ACC112 (cell line): ENCODE results near the gene TADA1.
"Not testable (repeated sequence)": the region's sequence is repeated elsewhere in the genome, so short reads cannot be mapped to it uniquely, and the experiment has no call there.

ENCODE experiments used
- H2AFZ ChIP-seq: fragments of 200-600 bp; sonication (generic); one replicate; pipeline ENCODE4 v1.6.0; 2017; ENCODE audit warnings: antibody characterized with exemption, low read length; ENCODE audit not compliant: unreplicated experiment
- H3K27ac ChIP-seq: fragments of 200-600 bp; sonication (generic); 2 replicates; pipeline ENCODE4 v1.5.1; 2014; ENCODE audit warnings: low read depth, mild to moderate bottlenecking, antibody characterized with exemption, low read length, moderate library complexity
- H3K27me3 ChIP-seq: fragments of 200-600 bp; sonication (generic); 2 replicates; pipeline ENCODE4 v1.6.1; 2014; ENCODE audit warnings: mild to moderate bottlenecking, antibody characterized with exemption, low read length, moderate library complexity, mixed read lengths; ENCODE audit not compliant: insufficient read depth
- H3K36me3 ChIP-seq: fragments of 200-600 bp; sonication (generic); 2 replicates; pipeline ENCODE4 v1.6.1; 2016; ENCODE audit warnings: mild to moderate bottlenecking, antibody characterized with exemption, low read length, moderate library complexity, mixed read lengths; ENCODE audit not compliant: insufficient read depth
- H3K4me1 ChIP-seq: fragments of 200-600 bp; sonication (generic); one replicate; pipeline ENCODE4 v1.6.1; 2016; ENCODE audit warnings: low read length, mixed read lengths; ENCODE audit not compliant: insufficient read depth, unreplicated experiment, control insufficient read depth
- H3K4me3 ChIP-seq: fragments of 200-600 bp; sonication (generic); 2 replicates; pipeline ENCODE4 v1.5.1; 2014; ENCODE audit warnings: mild to moderate bottlenecking, low read depth, low read length
- H3K79me2 ChIP-seq: fragments of 200-600 bp; sonication (generic); one replicate; pipeline ENCODE4 v1.6.0; 2016; ENCODE audit warnings: low read length; ENCODE audit not compliant: control insufficient read depth, unreplicated experiment, insufficient read depth

Gene TADA1

DNA sequence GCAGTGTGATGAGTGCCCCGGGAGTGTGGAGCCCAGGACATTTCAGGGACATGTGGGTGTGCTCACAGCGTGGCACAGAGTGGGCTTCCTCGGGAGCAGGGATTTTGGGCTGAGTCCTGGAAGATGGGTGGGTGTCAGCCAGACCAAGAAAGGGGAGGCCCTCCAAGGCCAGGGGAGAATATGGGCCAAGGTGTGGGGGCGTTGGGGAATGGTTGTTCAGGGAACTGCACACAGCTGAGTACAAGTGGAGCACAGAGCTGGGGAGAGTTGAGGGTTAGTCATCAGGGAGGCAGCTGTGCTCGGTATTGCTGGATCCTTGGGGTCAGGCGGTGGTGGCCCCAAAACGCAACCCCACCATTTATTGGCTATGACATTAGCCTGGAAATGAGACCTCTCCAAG lies 31.3 kb downstream of the TADA1 start:
- peak overlapping the region; percentile 35 for H3K27ac ChIP-seq
- H2AFZ ChIP-seq = no peak overlapping the region
- H3K4me1 ChIP-seq = peaks cover 28% of the 10 kb centered on the region
- peaks cover 50% of the 10 kb centered on the region for H3K79me2 ChIP-seq
- H3K27me3 ChIP-seq = no peaks in the 10 kb centered on the region
- peaks cover 49% of the 10 kb centered on the region for H3K36me3 ChIP-seq
- no peak overlapping the region for H3K4me3 ChIP-seq

DNA sequence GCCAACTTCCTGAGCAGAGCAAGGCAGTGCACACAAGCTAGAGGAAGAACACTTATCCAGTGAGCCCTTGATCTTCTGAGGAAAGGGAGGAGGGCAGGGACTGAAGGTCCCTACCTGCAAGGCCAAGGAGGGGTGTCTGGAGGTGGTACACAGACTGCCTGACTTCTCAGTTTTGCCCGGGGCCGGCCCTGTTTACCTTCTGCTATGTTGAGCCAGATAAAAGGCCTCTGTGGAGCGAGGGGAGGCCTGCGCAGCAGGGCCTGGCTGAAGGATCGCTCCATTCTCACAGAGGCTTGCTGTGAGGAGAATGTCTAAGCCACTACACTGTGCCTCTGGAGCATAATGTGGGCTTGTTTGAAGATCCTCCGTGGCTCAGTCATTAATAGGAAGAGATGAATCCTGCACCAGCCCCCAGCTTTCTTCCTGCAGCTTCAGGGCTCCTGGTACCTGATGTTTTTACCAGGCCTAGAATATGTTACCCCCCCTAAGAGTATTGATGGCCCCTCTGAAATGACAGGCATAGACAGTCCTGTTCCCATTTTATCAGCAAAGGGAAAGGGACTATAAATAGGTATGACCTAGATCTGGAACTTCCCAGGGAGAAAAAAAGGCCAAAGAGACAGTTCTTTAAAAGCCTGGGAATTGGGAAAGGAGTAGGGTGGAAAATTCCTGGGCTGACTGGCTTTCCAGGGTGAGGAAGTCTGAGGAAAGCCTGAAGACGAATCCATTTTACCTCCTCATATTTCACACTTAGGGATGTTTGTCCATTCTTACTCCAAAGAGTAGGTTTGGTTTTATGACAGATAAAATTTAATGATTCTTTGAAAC lies 32.1 kb downstream of the TADA1 start:
- Histone ChIP-seq H3K36me3 (peaks cover 42% of the 10 kb centered on the region), H3K79me2 (peaks cover 46% of the 10 kb centered on the region)

DNA sequence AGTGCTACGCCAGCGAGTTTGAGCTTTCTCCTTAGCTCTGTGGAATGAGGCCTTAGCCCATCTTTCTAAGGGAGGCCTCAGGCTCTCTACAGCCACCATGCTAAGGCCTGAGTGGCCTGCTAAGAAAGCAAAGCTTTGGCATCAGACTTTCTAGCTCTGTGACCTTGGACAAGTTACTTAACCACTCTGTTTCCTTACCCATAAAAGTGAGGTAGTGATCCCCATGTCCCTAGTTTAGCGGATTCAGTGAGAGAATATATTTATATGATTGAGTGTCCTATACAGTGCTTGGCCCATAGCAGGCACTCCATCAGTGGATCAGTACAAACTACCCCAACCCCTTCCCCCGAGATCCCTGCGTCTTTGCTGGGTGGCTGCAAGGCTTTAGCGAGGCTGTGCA lies 32.7 kb downstream of the TADA1 start:
- Histone ChIP-seq H3K4me3 (no peak overlapping the region), H3K27ac (no peak overlapping the region), H3K36me3 (peaks cover 36% of the 10 kb centered on the region), H3K27me3 (no peaks in the 10 kb centered on the region), H3K4me1 (peaks cover 33% of the 10 kb centered on the region), H2AFZ (no peak overlapping the region), H3K79me2 (peaks cover 46% of the 10 kb centered on the region)

More for the DNA sequence above, 32.1 kb downstream of the TADA1 start:
- no peaks in the 10 kb centered on the region for H3K27me3 ChIP-seq
- H2AFZ ChIP-seq = no peak overlapping the region
- H3K4me1 ChIP-seq = peaks cover 28% of the 10 kb centered on the region
- peak overlapping the region; percentile 35 for H3K27ac ChIP-seq
- H3K4me3 ChIP-seq = no peak overlapping the region

DNA sequence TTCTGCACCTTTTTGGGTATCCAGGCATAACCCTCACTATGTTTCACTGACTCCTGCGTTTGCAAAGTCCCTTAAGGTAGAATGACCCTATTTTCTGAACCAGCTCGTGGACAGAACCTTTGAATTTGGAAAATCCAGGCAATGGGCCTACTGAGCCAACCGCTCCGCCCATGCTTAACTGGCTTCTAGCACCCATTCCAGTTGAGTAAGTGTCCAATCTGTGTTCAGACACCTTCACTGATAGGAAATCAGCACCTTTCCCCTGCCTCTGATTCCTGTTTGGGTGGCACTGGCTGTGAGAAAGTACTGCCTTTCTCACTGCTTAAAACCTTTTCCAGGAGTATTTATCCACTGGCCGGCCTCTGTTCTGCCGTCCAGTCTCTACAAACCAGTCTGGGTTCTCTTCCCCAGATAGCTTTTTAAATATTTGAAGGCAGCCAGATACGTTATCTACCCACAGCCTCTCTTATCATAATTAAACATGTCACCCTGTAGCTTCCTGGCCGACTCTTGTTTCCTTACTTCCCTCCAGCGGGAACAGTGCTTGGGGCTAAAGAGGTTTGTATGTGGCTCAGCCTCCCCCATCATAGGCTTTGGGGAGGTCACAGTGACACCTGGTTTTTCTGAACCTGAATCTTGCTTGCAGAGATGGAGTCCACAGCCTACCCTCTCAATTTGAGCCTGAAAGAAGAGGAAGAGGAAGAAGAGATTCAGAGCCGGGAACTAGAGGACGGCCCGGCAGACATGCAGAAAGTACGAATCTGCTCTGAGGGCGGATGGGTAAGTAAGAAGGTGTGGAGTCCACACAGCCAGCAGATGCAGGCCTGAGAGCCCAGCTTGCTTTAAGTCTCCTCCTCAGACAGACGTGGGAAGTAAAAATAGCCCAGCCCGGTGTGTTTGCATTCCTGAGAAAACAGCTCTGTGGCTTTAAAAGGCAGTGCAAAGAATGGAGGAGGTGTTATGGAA lies 35.5 kb downstream of the TADA1 start:
- peak overlapping the region; percentile 80 for H3K4me3 ChIP-seq
- H3K79me2 ChIP-seq = peaks cover 37% of the 10 kb centered on the region
- peak overlapping the region; percentile 64 for H2AFZ ChIP-seq
- peaks cover 39% of the 10 kb centered on the region for H3K4me1 ChIP-seq
- no peaks in the 10 kb centered on the region for H3K27me3 ChIP-seq
- H3K36me3 ChIP-seq = peaks cover 20% of the 10 kb centered on the region
- H3K27ac ChIP-seq = no peak overlapping the region

DNA sequence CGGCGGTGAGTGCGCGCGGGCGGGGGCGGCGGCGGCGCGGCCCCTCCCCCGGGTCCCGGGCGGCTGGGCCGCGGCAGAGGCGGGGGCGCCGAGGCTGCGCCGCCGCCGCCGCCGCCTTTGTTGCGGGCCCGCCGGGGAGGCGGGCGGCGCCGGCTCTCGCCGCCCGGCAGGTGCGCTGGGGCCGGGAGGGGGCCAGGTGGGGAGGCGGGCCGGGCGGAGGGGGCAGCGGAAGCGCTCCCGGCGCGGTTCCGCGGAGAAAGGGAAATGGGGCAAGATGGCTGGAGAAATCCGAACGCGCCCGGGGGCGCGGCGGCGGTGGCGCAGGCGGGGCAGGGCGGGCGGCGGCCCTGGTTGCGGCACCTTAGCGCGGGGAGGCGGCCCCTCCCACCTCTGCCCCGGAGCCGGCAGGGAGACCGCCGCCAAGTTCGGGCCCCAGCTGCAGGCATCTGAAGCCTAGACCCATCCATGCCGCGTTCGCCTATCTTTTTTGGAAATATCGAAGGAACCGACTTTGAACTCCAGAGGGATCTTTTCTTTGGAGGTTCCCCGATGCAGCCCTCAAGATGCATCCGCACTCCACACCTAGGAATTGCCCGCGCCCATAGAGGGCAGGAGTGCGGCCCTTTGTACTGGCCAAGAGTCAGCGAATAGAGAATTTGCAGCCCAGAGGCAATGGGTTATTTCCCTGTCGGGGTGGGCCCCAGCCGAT lies 36.3 kb downstream of the TADA1 start:
- Histone ChIP-seq H2AFZ (peak overlapping the region; percentile 64), H3K27ac (peak overlapping the region; percentile 62; the same call in 1 of the 2 replicates), H3K79me2 (peaks cover 36% of the 10 kb centered on the region)

DNA sequence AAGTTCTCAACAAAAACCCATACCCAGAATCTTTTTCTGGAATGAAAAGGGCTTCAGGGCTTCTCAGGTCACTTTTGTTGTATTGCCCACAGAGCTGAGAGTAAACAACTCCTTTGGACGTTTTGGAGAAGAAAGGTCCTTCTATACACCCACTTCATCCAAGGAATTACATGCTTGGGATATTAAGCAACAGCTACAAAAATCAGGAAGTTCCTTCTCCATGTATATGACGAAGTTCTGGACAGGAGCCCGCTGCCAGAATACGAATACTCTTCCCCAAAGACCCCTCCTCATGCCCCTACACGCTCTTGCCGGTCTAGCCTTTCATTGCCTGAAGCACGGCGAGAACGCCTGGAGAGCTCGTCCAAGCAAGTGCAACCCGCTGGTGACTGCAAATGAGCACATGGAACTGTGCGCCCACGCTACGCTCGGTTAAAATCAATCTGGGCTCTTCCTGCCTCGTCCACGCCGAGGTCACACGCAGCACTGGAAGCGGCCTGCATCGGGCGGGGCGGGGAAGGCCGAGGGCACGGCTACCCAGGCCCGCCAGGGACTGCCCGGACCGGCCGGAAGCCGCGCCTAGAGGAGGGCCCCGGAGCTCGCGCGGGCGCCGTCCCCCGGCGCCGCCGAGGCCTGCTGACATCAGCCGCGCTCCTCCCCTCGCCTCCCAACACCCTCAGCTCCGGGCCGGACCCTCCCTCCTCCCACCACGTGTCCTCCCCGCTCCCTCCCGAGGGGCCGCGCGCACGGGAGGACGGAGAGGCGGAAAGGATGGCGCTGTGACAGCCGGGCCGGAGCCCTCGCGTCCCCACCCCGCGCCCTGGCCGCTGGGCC lies 37.1 kb downstream of the TADA1 start, which contains the start of gene POGK:
TSS of gene POGK (plus strand) at position 710 of the 834 bp plus-strand sequence. CDS start 1,482 bp downstream, outside the sequence.
- peaks cover 33% of the 10 kb centered on the region for H3K4me1 ChIP-seq
- peak within 1 kb of the TSS; percentile 62 for H3K27ac ChIP-seq
- peaks cover 32% of the 10 kb centered on the region for H3K79me2 ChIP-seq
- H3K27me3 ChIP-seq = peaks cover 9% of the 10 kb centered on the region
- H3K36me3 ChIP-seq = peaks cover 20% of the 10 kb centered on the region
- peak within 1 kb of the TSS; percentile 84 for H3K4me3 ChIP-seq
- peak within 1 kb of the TSS; percentile 90 for H2AFZ ChIP-seq

More for the DNA sequence above, 36.3 kb downstream of the TADA1 start:
- H3K4me3 ChIP-seq = peak overlapping the region; percentile 84
- peaks cover 38% of the 10 kb centered on the region for H3K4me1 ChIP-seq
- peaks cover under 1% of the 10 kb centered on the region; the same call in 1 of the 2 replicates for H3K27me3 ChIP-seq
- peaks cover 20% of the 10 kb centered on the region for H3K36me3 ChIP-seq

DNA sequence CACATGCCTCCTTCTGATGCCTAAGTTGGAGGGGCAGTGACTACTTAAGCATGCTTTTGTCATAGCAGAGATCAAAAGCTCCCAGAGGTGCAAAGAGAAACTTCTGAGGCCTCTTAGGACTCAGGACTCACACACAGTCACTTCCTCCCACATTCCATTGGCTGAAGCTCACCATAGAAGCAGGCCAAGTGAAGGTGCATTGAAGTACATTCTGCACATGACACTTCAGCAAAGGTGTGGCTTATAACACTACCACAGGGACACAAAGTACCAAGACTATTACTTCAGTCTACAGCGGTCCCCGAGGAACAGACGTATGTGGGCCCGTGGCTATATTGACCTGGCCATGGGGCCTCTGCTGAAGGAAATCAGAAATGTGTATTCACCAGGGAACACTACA lies 39.3 kb downstream of the TADA1 start:
- Histone ChIP-seq H3K36me3 (peaks cover 7% of the 10 kb centered on the region; the same call in 1 of the 2 replicates), H3K4me1 (peaks cover 22% of the 10 kb centered on the region), H3K27me3 (peaks cover 31% of the 10 kb centered on the region), H3K79me2 (peaks cover 18% of the 10 kb centered on the region), H3K27ac (no peak overlapping the region), H3K4me3 (no peak overlapping the region), H2AFZ (no peak overlapping the region)

DNA sequence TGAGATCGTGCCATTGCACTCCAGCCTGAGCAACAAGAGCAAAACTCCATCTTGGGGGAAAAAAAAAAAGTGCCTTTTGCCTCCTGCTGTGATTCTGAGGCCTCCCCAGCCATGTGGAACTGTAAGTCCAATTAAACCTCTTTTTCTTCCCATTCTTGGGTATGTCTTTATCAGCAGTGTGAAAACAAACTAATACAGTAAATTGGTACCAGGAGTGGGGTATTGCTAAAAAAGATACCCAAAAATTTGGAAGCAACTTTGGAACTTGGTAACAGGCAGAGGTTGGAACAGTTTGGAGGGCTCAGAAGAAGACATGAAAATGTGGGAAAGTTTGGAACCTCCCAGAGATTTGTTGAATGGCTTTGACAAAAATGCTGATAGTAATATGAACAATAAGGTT lies 46.3 kb downstream of the TADA1 start:
- not testable (repeated sequence) for H3K4me1 ChIP-seq, H2AFZ ChIP-seq, H3K79me2 ChIP-seq, H3K4me3 ChIP-seq, H3K27ac ChIP-seq, H3K36me3 ChIP-seq
- peaks cover 37% of the 10 kb centered on the region for H3K27me3 ChIP-seq

DNA sequence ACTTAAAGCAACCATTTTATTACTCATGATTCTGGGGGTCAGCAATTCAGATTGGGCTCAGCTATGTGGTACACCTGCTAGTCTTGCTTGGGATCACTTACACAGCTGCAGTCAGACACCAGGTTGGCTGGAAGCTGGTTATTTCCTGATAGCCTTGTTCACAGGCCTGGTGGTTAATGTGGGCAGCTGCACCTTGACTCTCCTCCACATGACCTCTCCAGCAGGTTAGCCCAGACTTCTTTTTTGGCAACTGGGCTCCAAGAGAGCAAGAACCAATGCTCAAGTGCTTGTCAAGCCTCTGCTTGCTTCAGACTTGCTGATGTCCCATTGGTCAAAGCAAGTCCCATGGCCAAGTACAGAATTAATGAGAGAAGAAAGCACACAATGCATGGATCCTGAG lies 48.6 kb downstream of the TADA1 start:
- Histone ChIP-seq H2AFZ (no peak overlapping the region), H3K27me3 (peaks cover 13% of the 10 kb centered on the region), H3K36me3 (no peaks in the 10 kb centered on the region), H3K79me2 (no peaks in the 10 kb centered on the region), H3K4me3 (no peak overlapping the region), H3K4me1 (no peaks in the 10 kb centered on the region), H3K27ac (no peak overlapping the region)
